RKO (cell line): ENCODE measurements around the gene ARHGEF28.

Experiments used
- DNase-seq: peaks from one replicate; pipeline ENCODE4 v3.0.0-alpha.2; 2016; ENCODE audit warnings: low spot score

ARHGEF28 gene

DNA sequence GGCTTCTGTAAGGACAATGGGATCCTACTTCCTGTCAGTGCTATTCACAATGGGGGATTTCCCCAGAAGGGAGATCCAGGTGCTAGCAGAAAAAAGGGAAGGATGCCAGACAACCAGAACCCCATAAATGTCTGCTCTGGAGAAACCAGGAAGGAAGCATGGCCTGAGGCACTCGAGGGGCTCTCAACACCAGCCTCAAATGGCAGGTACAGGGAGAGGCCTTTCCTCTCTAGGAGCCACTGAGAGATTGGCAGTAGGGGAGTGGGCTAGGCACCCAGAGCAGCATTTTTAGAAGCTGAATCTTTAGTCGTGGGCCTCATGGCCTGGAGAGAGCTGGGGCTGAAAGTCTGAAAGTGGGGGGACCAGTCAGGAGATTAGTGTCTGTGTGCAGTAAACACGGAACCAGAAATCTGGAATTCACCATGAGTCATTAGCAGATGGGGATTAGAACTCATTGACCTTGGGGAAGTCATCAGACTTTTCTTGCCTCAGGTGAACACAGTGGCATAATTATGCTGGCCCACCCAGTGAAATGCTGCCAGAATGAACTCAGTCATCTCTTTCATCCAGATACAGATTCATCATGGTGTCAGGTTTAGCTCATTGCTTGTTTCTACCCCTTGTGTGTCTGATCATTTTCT lies 28.3 kb downstream of the ARHGEF28 start:
- peak; percentile 52 for DNase-seq

DNA sequence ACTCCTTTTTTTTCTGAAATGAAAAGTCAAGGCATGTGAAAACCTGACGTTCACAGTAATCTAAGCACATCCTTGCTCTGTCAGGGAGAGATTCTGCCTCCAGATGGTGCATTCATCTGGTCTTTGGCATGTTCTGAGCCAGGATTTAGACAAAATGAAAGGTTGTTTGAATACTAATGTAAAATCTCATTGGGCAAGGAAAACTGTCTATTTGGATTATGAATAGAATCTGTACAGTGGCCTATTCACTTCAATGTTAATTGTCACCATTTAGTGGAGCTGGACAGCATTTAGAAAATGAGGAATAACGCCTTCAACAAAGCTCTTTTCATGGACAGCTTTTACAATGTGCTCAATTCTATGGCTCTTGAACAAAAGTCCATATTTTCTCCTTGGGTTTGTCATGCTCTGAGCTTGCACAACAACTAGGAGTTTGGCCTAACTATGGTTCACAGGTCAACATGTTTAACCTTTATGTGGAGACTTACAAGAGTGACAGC lies 28.9 kb downstream of the ARHGEF28 start:
- DNase-seq = no peak

DNA sequence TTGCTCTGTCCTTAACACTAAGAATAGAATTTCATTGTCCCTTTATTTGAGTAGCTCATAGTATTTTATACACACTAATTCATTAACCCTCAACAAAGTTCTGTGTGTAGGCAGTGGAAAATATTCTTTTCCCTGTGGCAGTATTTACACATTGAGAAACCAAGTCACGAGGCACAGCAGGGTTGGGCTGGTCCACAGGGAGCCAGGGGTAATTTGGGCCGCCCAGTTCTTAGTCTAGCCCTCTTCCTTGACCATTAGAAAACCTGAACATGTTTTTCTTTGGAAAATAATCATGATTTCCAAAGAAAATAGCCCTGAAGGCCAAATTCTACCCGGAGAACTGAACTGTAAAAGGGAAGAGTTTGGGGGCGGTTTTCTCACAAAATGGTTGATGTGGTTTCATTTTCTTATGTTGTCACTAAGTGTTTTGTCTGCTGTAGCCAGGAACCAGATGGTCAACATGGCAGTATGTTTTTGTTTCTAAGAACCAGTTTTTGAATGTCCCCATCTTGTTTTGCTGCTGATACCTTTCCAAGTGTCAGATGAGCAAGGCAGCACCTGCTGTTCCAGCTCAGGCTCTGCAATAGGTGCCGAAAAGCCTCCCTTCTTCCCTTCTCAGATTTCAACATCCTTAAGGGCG lies 29.6 kb downstream of the ARHGEF28 start:
- DNase-seq = no peak

DNA sequence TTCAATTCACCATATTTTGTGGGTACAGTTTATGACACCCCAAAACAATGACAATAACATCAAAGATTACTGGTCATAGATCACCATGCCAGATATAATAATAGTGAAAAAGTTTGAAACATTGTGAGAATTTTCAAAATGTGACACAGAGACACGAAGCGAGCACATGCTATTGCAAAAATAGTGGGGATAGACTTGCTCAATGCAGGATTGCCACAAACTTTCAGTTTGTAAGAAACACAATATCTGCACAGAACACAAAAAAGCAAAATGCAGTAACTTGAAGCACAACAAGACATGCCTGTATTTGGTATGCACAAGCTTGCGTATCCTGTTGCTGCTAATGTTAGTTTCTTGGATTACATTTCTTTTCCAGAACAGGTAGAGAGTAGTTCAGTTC lies 35.8 kb downstream of the ARHGEF28 start:
- DNase-seq = no peak

DNA sequence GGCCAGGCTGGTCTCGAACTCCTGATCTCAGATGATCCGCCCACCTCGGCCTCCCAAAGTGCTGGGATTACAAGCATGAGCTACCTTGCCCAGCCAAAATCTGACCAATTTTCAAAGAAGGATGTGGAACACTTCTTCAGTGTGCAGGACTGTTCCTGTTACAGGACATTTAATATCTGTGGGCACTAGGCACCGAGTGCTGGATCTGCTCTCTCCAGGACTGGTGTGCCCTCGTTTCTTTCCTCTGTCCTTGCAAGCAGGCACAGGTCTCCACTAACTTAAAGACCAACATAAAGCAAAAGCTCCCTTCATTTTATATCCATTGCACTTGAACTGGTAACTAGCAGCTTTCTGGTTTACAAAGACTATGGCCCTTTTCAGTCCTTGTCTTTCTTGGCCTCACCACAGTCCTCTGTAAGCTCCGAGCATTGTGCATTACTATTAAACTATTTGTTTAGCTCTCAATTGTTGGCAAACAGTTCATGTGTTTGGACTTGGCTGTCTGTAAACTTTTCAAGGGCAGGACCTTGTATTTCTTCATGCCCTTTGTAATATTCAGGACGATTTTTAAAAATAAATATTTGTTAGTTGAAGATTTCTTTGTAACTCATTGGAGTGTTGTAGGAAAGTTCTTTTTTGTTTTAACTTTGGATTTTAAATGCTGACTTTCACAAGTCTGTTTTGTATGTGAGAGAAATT lies 37.3 kb downstream of the ARHGEF28 start:
- DNase-seq = no peak

DNA sequence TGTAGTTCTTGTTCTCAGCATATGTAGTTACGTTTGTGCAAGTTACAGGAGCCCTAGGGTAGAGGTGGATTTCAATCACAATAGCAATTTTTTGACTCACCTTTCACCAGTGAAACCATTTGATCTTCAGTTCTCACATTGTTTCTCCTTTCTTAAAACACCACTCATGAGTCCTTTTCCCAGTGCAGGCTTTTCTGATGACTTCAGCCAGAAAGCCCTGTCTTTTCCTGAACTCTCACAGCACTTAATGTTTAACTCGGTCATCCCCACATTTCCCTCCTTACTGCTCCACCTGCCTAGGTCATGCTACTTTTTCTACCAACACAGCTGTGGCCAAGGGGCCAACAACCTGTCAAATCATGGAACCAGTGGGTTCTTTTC lies 37.9 kb downstream of the ARHGEF28 start:
- no peak for DNase-seq

DNA sequence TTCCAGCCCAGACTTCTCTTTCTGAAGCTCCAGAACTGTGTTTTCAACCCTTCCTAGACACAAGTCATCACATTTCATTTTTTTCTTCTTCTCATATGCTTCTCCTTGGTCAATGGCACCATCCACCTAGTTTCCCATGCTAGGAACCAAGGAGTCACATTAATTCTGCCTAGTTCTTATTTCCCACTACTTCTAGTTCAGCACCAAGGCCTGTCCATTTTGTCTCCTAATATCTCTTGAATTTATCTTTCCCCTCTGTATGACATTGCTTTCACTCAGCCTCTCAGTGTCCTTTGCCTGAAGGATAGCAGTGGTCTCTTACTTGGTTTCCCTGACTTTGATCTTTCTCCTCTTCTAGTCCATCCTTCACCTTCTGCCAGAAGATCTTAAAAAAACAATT lies 38.8 kb downstream of the ARHGEF28 start:
- DNase-seq = no peak

DNA sequence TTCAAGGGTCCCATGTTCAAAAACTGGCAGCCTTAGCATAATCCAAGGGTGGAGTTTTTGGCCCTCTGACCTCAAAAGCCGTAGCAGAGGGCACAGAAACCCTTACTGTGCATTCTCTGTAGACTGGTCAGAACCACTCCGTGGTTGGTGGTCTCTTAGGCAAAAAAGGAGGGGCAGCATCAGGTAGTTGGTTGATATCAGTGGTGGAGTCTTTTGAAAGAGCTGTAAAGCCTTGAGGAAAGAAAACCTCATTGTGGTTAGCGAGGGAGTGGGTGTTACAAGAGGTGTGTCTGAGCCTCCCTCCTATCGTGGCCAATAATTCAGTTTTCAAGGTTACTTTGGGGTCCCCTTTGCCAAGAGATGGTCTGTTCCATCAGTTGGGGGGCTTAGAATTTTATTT lies 40.9 kb downstream of the ARHGEF28 start:
- no peak for DNase-seq

DNA sequence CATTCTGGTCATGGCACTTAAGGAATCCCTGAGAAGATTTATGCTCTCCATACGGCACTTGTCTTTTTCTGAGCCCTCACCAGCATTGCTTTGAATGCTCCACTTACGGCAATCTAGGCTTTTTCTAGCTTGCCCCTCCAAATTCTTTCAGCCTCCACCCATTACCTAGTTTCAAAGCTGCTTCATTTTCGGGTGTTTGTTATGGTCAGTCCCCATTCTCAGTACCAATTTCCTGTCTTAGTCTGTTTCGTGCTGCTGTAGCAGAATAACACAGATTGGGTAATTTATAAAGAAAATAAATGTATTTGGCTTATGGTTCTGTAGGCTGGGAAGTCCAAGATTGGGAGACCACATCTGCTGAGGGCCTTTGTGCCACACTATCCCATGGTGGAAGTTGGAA lies 42.0 kb downstream of the ARHGEF28 start:
- DNase-seq = no peak

DNA sequence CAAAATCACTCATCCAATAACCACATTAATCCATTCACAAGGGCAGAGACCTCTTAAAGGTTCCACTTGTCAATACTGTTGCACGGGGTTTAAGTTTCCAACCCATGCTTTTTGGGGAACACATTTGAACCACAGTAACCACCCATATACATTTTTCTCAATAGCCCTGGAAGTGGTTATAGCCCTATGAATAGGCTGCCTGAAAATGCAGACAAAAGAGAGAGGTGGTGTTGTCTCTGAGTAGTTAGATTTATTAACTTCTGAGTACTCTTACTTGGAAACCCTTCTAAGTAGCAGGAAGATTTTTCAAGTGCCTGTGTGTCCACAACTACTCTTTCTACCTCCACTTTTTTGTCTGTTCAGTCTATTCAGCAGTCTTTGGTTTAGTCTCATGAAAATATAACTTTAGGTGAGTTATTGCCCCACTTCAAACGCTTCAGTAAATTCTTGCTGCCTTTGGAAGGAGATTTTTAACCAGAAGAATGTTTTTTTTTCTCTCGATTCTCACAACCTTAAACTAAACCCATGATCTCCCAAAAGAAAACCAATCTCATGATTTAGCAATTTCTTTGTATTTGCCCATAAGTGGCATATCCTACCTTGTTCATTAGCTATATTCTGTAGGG lies 42.6 kb downstream of the ARHGEF28 start:
- DNase-seq = no peak

DNA sequence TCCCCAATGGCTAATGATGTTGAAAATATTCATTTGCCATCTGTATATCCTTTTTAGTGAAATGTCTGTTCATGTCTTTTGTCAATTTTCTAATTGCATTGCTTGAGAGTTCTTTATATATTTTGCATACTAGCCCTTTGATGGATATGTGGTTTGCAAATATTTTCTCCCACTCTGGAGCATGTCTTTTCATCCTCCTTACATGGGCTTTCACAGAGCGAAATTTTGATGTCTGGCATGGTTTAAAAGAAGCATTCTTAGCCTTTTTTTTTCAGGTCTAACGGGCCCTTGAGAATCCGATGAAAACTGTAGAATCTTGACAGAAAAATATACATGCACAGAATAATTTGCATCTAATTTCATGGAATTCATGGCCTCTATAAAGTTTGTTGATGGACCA lies 44.7 kb downstream of the ARHGEF28 start:
- no peak for DNase-seq

DNA sequence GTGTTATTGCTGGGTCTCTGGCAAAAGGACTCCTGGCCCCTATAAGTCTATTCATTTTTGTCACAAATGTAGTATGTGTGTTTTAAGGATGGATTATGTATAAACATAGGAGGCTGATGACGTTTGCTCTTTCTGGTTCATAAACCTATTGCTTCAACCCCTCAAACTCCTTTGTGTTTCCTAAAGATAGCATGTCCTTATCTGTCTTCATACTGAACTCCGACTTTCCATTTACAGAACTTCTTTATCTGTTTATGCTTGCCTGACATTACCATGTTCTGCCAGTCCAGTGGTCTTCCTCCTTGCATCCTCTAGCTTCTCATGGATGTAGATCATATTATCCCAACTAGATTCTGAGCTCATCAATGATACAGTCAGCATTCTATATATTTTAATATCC lies 46.1 kb downstream of the ARHGEF28 start:
- no peak for DNase-seq

DNA sequence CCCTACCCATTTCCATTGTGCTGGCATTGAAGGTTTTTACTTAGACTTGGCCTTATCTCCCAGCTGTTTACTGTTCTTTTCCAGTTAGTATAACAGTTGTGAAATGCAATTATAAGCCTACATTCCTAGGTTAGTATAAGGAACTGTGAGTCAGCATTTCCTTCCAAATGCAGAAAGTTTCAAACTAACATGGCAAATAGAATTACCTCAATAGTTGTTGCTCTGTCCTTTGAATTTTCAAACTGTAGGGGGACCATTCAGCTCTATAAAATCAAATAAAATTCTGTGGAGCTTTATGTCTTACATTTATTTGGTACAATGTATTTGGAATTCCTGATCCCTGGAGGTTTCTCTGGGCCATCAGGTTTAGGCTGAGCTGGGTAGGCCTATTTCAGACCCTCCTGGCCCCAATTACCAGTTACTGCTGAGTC lies 47.2 kb downstream of the ARHGEF28 start:
- peak; percentile 56 for DNase-seq

DNA sequence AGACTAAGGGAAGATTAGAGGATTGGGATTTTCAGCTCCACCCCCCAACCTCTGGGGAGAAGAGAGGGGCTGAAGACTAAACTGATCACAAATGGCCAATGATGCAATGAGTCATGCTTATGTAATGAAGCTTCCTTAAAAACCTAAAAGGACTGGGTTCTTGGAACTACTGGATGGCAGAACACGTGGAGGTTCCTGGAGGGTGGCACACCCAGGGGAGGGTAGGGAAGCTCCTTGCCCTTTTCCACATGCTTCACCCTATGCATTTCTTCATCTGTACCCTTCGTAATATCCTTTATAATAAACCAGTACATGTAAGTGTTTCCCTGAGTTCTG lies 48.6 kb downstream of the ARHGEF28 start:
- DNase-seq = no peak

DNA sequence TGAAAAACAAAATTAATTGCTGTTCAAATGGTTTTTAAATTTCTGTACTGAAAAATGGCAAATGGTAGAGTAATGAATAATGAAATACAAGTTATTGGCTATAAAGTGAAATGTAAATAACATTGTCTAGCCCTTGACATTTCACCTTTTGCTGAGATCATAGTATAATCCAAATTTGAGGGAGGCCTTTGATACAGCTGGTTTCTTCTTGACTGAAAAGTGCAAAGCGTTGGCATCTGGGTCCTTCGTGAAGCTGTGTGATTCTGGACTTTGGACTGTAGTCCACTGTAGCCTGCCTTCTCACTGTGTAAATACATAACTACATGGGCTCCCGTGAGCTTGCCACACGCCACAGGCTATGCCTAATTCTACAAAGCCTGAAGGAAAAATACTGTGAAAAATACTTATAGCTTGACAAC lies 52.3 kb downstream of the ARHGEF28 start:
- DNase-seq = no peak

DNA sequence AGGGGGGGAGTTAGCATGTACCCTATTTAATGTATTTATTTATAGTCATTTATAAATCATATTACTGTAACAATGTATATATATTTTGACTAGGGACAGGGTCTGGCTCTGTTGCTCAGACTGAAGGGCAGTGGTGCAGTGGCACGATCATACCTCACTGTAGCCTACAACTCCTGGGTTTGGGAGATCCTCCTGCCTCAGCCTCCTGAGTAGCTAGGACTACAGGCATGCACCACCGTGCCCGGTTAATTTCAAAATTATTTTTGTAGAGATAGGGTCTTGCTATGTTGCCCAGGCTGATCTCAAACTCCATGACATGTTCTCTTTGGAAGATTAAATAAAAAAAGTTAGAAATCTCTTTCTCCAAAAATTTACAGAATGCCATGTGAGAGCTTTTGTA lies 52.8 kb downstream of the ARHGEF28 start:
- no peak for DNase-seq

DNA sequence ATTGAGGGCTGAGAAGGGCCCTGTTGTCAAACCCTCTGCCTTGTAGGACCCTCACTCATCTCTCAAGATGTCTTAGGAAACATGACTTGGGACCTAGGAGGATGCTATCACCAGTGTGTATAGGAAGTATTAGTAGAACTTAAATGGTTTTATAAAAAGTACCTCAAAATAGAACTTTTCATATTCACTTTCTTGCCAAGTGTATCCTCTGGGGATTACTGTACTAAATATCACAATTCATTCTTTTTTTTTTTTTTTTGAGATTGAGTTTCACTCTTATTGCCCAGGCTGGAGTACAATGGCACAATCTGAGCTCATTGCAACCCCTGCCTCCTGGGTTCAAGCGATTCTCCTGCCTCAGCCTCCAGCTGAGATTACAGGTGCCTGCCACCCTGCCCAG lies 56.2 kb downstream of the ARHGEF28 start:
- DNase-seq = no peak

DNA sequence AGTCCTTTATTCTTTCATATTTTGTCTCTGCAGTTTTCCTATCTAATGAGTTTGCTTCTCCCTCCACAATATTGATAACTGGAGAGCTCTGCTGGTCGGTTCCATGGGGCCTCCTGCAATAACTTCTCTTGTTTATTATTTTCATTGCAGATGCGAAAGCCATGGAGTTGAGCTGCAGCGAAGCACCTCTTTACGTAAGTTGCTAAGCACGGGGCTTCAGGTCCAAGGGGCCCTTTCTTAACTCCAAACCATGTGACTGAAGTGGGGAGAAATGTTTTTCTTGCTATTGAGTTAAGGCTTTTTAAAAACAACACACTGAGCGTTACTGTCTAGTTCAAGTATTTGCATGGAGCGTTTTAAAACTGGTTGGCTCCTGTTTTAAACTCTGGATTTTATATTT lies 58.7 kb downstream of the ARHGEF28 start:
- no peak for DNase-seq

DNA sequence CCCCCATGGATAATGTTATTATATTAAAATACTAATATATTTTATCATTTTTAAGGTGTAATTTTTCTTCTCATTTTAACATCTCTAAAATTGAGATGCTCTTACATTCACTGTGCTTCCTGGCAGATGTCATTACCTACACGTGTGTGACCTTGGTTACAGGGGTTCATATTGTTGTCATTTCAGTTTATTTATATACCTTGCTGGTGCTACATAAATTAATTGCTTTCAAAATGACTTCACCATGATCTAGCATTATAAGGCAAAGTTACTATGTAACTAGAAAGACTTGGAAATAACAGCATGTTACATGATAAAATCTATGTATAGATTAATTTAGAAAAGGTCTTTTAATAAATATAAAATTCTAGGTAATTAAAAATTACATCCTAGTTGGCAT lies 60.9 kb downstream of the ARHGEF28 start:
- no peak for DNase-seq

DNA sequence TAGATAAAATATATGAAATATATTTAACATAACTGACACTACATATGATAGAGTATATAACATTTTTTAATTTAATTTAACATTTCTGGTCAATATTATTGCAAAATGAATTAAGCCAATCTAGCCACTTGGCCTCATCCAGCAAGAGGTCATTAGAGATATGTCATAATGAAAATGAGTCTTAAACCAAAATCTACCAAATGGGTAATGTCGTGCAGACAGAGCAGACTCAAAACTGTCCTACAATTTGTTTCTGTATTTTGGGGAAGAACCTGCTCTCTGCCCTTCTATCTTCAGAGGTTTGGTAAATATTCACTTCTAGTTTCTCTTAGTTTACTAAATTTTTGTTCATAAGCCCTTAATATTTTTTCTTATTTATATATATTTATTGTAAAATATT lies 61.4 kb downstream of the ARHGEF28 start:
- DNase-seq = no peak

DNA sequence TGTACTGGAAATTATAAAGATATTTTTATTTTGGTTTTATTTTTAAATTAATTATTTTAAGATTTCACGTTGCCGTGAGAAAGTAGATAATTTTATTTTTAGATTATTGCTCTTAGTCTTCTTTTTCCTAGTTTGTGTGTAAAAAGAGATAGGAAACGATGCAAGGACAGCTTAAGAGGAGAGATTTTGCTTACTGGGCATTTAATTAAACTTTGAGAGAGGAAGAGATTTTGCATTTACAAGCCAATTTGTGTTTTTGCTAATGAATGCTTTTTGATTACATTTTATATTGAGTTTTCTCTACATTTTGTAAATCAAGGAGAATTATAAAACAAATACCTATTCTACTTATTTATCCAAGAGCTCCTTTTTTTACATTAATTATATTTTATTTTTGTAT lies 64.0 kb downstream of the ARHGEF28 start:
- DNase-seq = no peak

DNA sequence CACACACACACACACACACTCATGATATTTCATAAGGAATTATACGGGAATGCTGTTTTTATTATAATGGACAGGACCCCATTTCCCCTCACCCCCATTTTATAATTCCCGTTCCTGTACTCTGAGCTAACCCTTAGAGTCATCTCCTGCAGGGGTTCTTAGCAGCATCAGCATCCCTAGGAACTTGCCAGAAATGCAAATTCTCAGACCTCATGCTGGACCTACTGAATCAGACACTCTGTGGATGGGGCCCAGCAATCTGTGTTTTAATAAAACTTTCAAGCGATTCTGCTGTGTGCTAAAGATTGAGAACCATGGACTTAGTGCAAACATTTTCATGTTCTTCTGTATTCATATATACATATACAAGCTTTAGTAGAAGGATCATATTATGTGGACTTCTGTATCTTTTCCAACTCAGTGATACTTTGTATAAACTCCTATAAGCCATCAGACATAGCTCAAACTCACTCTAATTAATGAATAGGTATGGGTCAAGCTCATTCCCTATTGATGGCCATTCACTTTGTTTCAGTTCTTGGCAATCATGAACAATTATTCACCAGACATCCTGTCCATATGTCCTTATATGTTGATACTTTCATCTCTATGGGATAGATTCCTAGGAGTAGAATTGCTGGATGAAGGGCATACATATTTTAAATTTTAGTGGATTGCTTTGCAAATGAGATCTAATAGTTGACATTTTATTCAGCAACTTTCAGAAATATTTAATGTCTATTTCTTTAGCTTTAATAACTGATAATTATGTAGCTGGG lies 65.5 kb downstream of the ARHGEF28 start:
- no peak for DNase-seq
